Nephron (organoid): ENCODE data around the gene SYP.

Source experiments
- H3K27ac Mint-ChIP-seq, 3 experiments: 2 replicates each; pipeline ENCODE4 v1.8.0; 2020; ENCODE audit warnings: mixed read lengths in 3 of 3, mild to moderate bottlenecking in 2 of 3, moderate library complexity in 1 of 3
- H3K27me3 Mint-ChIP-seq: 2 replicates; pipeline ENCODE4 v1.8.0; 2021; ENCODE audit warnings: low read depth, mild to moderate bottlenecking, moderate library complexity, mixed read lengths
- H3K36me3 Mint-ChIP-seq: 2 replicates; pipeline ENCODE4 v1.8.0; 2020; ENCODE audit warnings: low read depth, mixed read lengths
- H3K4me1 Mint-ChIP-seq: 2 replicates; pipeline ENCODE4 v1.8.0; 2020; ENCODE audit warnings: mixed read lengths
- H3K4me3 Mint-ChIP-seq, 3 experiments: 2 replicates each; pipeline ENCODE4 v1.8.0; 2020; ENCODE audit warnings: mild to moderate bottlenecking in 3 of 3, mixed read lengths in 3 of 3, moderate library complexity in 2 of 3
- H3K9me3 Mint-ChIP-seq: 2 replicates; pipeline ENCODE4 v1.8.0; 2020; ENCODE audit warnings: mixed read lengths
- TF ChIP-seq, protein P1 (sequence below), 3 experiments: fragments of 200-600 bp; sonication (generic); IDR thresholded peaks; one replicate each; pipeline ENCODE4 v1.5.0; 2021; ENCODE audit warnings: antibody characterized with exemption in 3 of 3; ENCODE audit not compliant: unreplicated experiment in 3 of 3

The SYP gene

DNA sequence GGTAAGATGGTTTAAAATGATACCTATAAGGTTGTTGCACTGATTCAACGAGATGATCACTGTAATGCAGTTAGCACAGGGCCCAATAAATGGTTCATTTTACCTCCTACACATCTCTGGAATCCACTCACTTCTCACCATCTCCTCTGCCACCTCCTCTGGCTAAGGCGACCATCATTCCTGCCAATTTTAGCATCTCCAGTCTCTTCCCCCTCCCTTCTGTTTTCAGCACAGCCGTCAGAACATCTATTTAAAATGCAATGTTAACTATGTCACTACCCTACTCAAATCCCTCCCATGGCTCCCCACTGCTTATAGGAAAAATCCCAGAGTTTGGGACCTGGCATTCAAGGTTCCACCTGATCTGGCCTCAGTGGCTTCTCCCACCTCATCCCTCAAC, 3.5 kb upstream of the SYP start:
- TF ChIP-seq, protein P1, sequence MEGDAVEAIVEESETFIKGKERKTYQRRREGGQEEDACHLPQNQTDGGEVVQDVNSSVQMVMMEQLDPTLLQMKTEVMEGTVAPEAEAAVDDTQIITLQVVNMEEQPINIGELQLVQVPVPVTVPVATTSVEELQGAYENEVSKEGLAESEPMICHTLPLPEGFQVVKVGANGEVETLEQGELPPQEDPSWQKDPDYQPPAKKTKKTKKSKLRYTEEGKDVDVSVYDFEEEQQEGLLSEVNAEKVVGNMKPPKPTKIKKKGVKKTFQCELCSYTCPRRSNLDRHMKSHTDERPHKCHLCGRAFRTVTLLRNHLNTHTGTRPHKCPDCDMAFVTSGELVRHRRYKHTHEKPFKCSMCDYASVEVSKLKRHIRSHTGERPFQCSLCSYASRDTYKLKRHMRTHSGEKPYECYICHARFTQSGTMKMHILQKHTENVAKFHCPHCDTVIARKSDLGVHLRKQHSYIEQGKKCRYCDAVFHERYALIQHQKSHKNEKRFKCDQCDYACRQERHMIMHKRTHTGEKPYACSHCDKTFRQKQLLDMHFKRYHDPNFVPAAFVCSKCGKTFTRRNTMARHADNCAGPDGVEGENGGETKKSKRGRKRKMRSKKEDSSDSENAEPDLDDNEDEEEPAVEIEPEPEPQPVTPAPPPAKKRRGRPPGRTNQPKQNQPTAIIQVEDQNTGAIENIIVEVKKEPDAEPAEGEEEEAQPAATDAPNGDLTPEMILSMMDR (IDR thresholded peaks at IDR 0.05; ENCODE audit: unreplicated experiment in 3 of 3) = no peak
- Mint-ChIP-seq H3K4me1 (no peaks in the 10 kb centered on the region), H3K27ac (no peak overlapping the region), H3K9me3 (peaks cover 13% of the 10 kb centered on the region), H3K4me3 (no peak overlapping the region), H3K27me3 (peaks cover 14% of the 10 kb centered on the region), H3K36me3 (no peaks in the 10 kb centered on the region)

DNA sequence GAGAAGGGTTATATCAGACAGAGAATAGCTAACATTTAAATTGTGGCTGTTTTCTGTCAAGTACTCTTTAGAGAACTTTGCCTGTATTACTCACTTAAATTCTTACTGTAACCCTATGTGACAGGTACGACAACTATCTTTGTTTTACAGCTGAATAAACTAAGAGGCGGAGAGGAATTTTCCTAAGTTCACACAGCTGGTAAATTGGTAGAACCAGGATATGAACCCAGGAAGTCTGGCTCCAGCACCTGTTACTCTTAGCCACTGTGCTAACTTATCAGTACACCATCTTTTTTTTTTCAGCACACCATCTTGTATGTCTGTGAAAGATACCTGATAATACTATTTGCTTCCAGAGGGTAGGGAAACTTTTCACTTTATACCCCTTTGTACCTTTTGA, 2.0 kb upstream of the SYP start:
- Mint-ChIP-seq H3K4me3 (peak overlapping the region in 1 of 3 experiments; percentile 31), H3K27ac (no peak overlapping the region), H3K4me1 (no peaks in the 10 kb centered on the region), H3K9me3 (peaks cover 20% of the 10 kb centered on the region), H3K27me3 (peaks cover 22% of the 10 kb centered on the region), H3K36me3 (no peaks in the 10 kb centered on the region)
- TF ChIP-seq, protein P1 (IDR thresholded peaks at IDR 0.05; ENCODE audit: unreplicated experiment in 3 of 3) = no peak

DNA sequence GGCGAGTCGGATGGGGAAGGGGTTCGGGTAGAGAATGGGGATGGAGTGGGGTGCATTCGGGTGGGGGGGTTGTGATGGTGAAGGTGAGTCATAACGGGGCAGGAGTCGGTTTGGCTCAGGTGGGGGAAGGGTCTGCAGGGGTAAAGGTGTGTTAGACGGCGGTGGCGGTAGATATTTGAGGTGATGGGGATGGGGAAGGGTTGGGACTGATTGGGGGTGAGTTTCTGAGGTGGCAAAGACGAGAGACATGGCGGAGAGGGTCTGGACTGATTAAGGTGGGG, 738 bp downstream of the SYP start:
- TF ChIP-seq, protein P1 (IDR thresholded peaks at IDR 0.05; ENCODE audit: unreplicated experiment in 3 of 3) = no peak
- Mint-ChIP-seq H3K4me1 (no peaks in the 10 kb centered on the region), H3K9me3 (peaks cover 21% of the 10 kb centered on the region), H3K27me3 (peaks cover 22% of the 10 kb centered on the region), H3K36me3 (no peaks in the 10 kb centered on the region), H3K27ac (no peak overlapping the region), H3K4me3 (no peak overlapping the region)

- TF ChIP-seq, protein P1 (IDR thresholded peaks at IDR 0.05; ENCODE audit: unreplicated experiment in 3 of 3) = no peak
These were observed 1.3 kb downstream of the SYP start for GRCh38 chrX:49198540-49199314.

GRCh38 chrX:49197543-49198087, 2.4 kb downstream of the SYP start:
- Mint-ChIP-seq H3K36me3 (no peaks in the 10 kb centered on the region), H3K27me3 (peaks cover 18% of the 10 kb centered on the region), H3K4me3 (no peak overlapping the region), H3K27ac (no peak overlapping the region), H3K4me1 (no peaks in the 10 kb centered on the region), H3K9me3 (peaks cover 24% of the 10 kb centered on the region)
- TF ChIP-seq, protein P1 (IDR thresholded peaks at IDR 0.05; ENCODE audit: unreplicated experiment in 3 of 3) = no peak

More at GRCh38 chrX:49198540-49199314, 1.3 kb downstream of the SYP start:
- Mint-ChIP-seq H3K4me1 (no peaks in the 10 kb centered on the region), H3K27ac (no peak overlapping the region), H3K9me3 (peaks cover 23% of the 10 kb centered on the region), H3K4me3 (peak overlapping the region in 1 of 3 experiments; percentile 19), H3K36me3 (no peaks in the 10 kb centered on the region), H3K27me3 (peaks cover 20% of the 10 kb centered on the region)

GRCh38 chrX:49193542-49193964, 6.4 kb downstream of the SYP start:
- H3K27me3 Mint-ChIP-seq = peaks cover 8% of the 10 kb centered on the region
- H3K9me3 Mint-ChIP-seq = peaks cover 17% of the 10 kb centered on the region
- TF ChIP-seq, protein P1 (IDR thresholded peaks at IDR 0.05; ENCODE audit: unreplicated experiment in 3 of 3) = no peak
- H3K36me3 Mint-ChIP-seq = no peaks in the 10 kb centered on the region
- H3K27ac Mint-ChIP-seq = peak overlapping the region in 1 of 3 experiments; percentile 12
- H3K4me1 Mint-ChIP-seq = peaks cover 10% of the 10 kb centered on the region
- H3K4me3 Mint-ChIP-seq = peak overlapping the region; percentile 19 to 68 (median 49)
